ENCODE results near the gene SUCO.

DNA sequence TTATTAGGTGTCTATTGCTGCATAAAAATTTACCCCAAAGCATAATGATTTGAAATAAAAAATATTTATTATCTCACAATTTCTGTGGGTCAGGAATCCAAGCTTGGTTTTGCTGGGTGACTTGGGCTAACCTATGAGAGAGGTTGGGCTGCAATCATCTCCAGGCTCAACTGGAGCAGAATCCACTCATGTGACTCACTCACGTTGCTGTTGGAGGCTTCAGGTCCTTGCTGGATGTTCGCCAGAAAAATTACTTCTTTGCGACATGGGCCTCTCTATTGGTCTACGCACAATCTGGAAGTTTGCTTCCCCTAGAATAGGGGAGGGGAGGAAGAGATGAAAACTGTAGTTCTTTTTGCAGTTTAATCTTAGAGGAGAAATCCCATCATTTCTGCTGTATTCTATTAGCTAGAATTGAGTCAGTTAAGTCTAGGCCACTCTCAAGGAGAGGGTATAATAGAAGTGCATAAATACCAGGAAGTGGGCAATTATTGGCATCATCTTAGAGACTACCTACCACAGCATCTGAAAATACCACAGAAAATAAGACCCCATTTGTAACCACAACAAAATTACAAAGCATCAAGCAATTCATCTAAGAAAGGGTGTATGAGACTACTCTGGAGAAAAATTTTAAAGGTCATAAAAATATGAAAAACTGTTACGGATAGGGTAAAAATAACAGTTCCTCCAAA, 120.2 kb downstream of the SUCO start:
- no peak for TF ChIP-seq POLR2AphosphoS5 (IDR thresholded peaks at IDR 0.05; ENCODE audit: borderline replicate concordance, low read depth, low read length)
- TF ChIP-seq EZH2 (IDR thresholded peaks at IDR 0.05): no peak
- TF ChIP-seq FOXP2 (optimal IDR thresholded peaks at IDR 0.05; ENCODE audit: control extremely low read depth, extremely low read length, insufficient read depth): no peak

Data from SK-N-MC (cell line).